T-helper 2 cell treated with Interferon-gamma antibody and Interleukin-4, amounts not matched to agents 100 ng/mL and 5 ng/mL, for 36 hours (primary cell): ENCODE measurements around the gene HES3. TPM values are rescaled to one million over a fixed set of nuclear protein-coding genes. Genes with fewer than 3 reads are reported as not detected.

Experiments used
- intact Hi-C: fragments of 100-400 bp; cut with micrococcal nuclease; formaldehyde crosslinking; loops from one replicate; pipeline ENCODE4 v1.15.1; 2023
- total RNA-seq: library from RNA; stranded (reverse); gene quantifications from 2 replicates; pipeline ENCODE4 v1.2.3, GENCODE V29; 2022

Gene HES3
- total RNA-seq, 1 donor from 2014 or later: not detected

DNA sequence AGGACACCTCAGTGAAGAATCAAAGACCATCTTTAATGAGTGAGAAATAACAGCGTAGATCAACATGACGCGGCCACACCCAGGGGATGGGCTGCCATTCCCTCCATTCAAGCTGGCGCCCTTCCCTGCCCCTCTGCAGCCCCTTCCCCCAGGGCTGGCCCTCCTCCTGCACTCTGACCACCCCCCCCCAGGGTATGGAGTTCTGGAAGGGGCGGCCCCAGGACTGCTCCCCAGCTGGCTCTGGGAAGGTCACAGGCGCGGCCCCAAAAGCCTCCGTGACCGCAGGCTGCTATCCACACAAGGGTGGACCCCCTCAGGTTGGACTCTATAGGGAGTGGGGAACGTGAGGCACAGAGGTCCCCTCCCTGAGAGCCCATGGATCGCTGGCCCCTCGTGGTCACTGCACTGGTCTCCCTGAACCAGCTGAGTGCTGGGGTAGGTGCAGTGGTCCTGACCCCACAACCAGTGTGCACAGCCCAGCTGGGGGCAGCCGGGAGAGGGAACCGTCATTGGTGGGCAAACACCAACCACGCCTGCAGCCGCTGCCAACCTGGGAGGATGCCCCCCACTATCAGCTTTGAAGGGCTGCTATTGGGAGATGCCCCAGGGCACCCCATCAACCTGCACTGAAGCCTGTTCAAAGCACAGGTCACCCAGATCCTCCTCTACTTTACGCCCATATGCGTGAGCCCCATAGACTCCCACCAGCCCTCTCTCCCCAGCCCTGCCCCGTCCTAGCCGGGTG, 33.0 kb downstream of the HES3 start:
- intact Hi-C loops: no loop called here

DNA sequence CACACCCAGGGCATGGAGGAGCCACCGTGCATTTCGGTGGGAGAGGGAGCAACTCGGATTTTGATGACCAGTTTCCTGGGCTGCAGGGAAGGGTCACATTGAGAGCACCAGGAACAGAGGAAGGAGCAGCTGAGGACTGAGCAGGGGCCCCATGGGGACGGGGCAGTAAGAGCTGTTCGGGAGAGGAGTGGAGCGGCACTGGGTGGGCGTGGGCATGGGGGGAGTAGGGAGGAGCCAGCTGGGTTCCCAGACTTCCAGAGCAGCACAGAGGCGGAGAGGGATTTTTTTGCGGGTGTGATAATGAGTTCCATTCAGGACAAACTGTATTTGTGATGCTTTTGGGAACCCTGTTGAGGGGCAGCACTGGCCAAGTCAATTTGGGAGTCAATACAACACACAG, 34.3 kb downstream of the HES3 start:
- intact Hi-C loops: no loop called here

DNA sequence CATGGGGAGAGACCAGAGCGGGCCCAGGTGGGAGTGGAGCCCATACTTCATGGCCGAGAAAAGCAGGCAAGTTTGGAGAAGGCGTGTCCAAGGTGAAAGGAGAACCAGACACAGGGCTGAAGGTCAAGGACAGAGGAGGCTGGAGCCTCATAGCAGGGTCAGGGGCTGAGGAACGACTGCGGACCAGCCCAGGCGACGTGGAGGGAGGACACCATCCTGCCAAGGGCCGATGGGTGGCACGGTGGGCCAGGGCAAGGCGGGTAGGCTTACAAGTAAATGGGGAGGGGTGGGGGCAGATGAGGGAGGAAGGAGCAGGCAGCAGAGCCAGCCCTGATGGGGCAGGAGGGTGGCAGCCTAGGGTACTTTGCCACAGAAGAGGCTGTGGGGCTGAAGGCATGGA, 35.1 kb downstream of the HES3 start:
- intact Hi-C loops: no loop called here

GRCh38 chr1:6279613-6280383, 35.8 kb downstream of the HES3 start:
- intact Hi-C loops: no loop called here

GRCh38 chr1:6280761-6281451, 36.9 kb downstream of the HES3 start:
- intact Hi-C loops: no loop called here

DNA sequence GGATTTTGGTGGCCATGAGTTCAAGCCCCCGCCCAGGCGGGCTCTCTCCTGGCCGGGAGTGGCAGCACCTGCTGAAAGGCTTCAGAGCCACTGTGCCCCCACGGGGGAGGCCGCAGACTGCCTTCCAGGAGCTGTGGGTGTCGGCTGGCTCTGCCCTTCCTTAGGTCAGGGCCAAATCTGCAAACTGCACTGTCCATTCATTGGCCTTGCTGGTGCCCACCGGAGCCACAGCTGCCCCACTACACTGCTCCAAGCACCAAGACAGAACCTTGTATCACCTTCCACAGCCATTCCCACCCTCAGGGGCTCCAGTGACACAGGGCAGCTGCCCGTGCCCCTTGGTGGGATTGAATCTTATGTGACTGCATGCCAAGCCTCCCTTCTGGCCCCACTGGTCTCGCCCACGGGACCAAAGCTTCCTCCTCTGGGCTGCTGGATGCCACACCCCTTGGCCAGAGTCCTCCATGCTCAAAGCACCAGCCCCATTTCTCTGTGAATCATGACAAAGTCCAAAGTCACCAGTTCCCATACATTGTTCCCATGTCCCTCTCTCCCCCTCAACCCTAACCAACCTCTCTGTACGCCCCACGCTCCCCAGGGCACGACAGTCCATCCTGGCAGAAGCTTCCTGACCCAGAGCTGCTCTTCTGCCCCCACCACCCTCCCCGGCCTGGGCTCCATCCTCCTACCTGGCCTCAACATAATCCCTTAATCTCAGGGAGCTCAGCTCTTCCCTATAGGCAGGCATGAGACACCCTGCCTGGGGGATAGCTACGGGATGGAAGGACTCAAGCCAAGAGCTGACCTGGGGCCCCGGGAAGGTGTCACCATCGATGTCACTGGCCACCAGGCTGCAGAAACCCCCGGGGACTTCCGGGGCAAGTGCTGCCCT, 37.8 kb downstream of the HES3 start:
- intact Hi-C loops: no loop called here

GRCh38 chr1:6282577-6283270, 38.7 kb downstream of the HES3 start:
- intact Hi-C loops: no loop called here

DNA sequence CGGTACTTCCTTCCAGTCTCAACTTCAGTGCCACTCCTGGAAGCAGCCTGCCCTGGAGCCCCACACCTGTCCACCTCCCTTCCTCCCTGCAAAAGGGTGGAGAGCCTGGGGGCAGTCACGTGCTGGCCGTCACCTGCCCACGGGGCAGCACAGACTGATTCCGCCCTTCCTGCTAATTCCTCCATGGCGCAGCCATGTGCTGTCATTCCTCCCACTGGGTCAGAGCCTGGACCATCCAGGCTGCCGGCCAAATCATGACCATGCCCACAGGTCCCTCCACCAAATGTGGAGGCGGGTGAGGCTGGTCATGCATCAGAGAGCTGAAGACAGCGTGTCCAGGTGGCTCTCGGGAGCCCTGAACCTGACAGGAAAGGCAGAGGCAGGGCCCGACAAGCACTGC, 41.4 kb downstream of the HES3 start:
- intact Hi-C loops: no loop called here

GRCh38 chr1:6286266-6286665, 42.3 kb downstream of the HES3 start:
- intact Hi-C loops: no loop called here

DNA sequence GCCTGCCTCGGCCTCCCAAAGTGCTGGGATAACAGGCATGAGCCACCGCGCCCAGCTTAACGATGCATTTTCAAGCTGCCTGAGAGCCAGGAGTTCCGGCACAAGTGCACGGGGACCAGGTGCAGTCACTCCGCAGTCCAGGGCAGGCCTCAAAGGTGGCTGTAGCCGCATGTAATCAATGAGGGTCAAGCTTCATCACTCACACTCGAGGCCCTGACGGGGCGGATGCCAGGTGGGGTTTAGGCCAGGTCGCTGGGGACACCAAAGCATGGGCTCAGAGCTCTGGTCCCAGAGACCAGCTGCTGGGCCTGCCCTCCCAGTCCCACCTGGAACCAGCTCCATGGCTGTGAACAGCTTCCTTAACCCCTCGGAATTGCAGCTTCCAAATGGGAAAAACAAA, 43.0 kb downstream of the HES3 start:
- intact Hi-C loops: no loop called here

DNA sequence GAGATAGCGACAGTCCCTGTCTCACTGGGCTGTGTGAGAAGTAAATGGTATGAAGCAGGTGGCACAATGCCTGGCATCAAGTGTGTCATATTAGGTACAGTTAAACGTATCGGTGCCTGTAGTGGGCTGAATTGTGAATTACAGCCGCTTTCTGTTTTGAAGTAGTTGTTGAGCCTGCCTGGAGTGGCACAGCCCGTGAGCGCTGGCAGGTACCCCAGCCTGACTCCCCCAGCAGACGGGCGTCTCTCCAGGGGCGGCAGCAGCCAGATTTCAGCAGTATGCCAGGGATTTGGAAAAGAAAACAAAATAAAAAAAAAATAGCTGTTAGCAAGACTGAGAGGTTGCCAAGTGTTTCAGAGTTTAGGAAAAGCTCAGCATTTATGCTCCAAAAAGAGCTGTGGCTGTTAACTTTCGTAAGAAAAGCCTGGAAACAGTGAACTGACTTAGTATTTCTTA, 43.5 kb downstream of the HES3 start:
- intact Hi-C loops: no loop called here

- intact Hi-C loops: no loop called here
Observed at GRCh38 chr1:6288026-6288425, 44.0 kb downstream of the HES3 start.

DNA sequence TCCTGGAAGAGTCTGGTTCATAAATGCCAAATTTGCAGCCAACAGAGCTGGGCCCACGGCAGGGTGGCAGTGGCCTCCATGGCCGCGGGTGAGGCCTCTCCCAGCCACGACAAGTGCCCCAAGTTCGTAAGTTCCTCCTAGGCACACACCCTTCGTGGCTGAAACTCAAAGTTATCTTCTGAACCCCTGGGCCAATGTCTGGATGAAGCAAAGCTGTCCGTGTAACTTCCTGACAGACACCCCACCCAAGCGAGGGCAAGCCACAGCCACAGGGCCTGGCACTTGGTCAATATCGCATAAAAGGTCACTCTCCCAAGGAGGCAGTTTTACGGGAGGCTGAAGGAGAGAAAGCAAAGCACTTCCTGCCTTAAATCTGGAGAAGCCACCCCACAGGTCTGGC, 44.7 kb downstream of the HES3 start:
- intact Hi-C loops: no loop called here

DNA sequence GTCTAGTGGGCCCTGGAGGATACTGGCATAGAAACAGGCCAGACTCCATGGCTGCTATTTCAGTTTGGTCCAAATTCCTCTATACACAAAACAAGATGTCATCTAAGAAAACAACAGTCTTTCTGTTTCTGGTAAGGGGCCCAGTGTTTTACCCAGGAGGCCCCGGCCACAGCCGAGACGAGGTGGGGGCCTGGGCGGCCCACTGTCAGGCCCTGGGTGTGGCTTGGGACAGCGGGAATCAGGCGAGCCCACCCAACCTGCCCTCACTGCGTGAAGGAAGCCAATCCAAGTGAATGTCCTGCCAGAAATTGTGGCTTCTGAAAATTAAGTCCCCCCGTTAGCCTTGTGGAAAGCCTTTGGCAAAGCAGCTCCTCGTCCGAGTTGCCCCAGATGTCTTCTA, 48.1 kb downstream of the HES3 start:
- intact Hi-C loops: no loop called here

- intact Hi-C loops: no loop called here
Observed at GRCh38 chr1:6294080-6294889, 50.3 kb downstream of the HES3 start.

- intact Hi-C loops: no loop called here
Observed at GRCh38 chr1:6294890-6295556, 51.0 kb downstream of the HES3 start.
